Natural killer cell treated with Interleukin-12 subunit alpha and Interleukin-12 subunit beta and Interleukin-15 and Interleukin-18, amount 100 ng/mL, for 72 hours (primary cell): ENCODE results near the gene SOX13. TPM values are rescaled to one million over a fixed set of nuclear protein-coding genes. Genes with fewer than 3 reads are reported as not detected.

Experiments used
- total RNA-seq, 2 donors: library from RNA; stranded (reverse); gene quantifications; one replicate each; pipeline ENCODE4 v1.2.3, GENCODE V29; 2022

The SOX13 gene
- total RNA-seq, 2 donors from 2014 or later, result 5.9 to 8.3 TPM

Other genes with a start within 250 kb of the SOX13 start
- gene SNRPE, start 211.5 kb upstream of the SOX13 start, total RNA-seq, result 100 to 1,000 TPM; 124 to 125 TPM
- gene ETNK2, start 78.9 kb downstream of the SOX13 start, total RNA-seq, result under 1 TPM; 0.50 to 0.67 TPM
- not detected for gene REN, start 93.2 kb downstream of the SOX13 start, total RNA-seq
- gene KISS1, start 123.4 kb downstream of the SOX13 start, total RNA-seq, result not detected
- not detected for gene GOLT1A, start 140.9 kb downstream of the SOX13 start, total RNA-seq